ENCODE measurements around the gene ATP8B4. TPM values are rescaled to one million over a fixed set of nuclear protein-coding genes. Genes with fewer than 3 reads are reported as not detected.
"Not testable (repeated sequence)": the region's sequence is repeated elsewhere in the genome, so short reads cannot be mapped to it uniquely, and the experiment has no call there.

ATP8B4 gene
- total RNA-seq, 1 experiment from 2014 or later: not detected

DNA sequence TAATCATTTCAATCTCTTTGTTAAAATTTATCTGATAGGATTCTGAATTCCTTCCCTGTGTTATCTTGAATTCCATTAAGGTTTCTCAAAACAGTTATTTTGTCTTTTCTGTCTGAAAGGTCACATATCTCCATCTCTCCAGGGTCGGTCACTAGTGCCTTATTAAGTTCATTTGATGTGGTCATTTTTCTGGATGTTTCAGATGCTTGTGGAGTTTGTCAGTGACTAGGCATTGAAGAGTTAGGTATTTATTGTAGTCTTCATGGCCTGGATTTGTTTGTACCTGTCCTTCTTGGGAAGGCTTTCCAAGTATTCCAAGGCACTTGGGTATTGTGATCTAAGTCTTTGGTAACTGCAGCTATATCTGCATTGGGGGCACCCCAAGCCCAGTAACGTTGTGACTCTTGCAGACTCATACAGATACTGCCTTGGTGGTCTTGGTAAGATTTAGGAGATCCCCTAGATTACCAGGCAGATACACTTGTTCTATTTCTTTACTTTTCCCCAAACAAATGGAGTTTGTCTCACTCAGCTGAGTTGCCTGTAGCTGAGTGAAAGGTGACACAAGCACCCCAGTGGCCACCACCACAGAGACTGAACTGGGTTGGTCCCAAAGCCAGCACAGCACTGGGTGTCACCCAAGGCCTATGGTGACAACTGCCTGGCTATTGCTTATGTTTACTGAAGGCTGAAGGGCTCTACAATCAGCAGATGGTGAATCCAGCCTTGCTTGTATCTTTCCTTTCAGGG is 44.1 kb upstream of the ATP8B4 start:
- intact Hi-C loops (cut with micrococcal nuclease; ENCODE audit: unreplicated experiment): no loop called here
- no peaks in the 10 kb centered on the region for H3K36me3 ChIP-seq (ENCODE audit: control insufficient read depth, insufficient read depth, low read length)
- ATAC-seq (no peak), DNase-seq (ENCODE audit: low read depth, low spot score) (no peak)
- no peak overlapping the region for H3K4me3 ChIP-seq (ENCODE audit: low read depth in 2 of 2, low read length in 2 of 2)
- BruUV-seq (replicated peaks): no TSS peak
- POLR2A ChIA-PET: no interaction called here
- H3K27me3 ChIP-seq (ENCODE audit: control insufficient read depth, insufficient read depth, low read length): no peaks in the 10 kb centered on the region
- H3K4me1 ChIP-seq (ENCODE audit: control insufficient read depth, insufficient read depth, low read length): no peaks in the 10 kb centered on the region
- CTCF ChIA-PET: no interaction called here
- in situ Hi-C loops (cut with HindIII; ENCODE audit: low pct_unique_long_range_greater_than_20kb, low sequenced_read_pairs): no loop called here
- H3K9me3 ChIP-seq (ENCODE audit: control insufficient read depth, insufficient read depth, low read depth, low read length): no peaks in the 10 kb centered on the region
- H3K27ac ChIP-seq (ENCODE audit: low read length): no peak overlapping the region
- TF ChIP-seq, protein P1, sequence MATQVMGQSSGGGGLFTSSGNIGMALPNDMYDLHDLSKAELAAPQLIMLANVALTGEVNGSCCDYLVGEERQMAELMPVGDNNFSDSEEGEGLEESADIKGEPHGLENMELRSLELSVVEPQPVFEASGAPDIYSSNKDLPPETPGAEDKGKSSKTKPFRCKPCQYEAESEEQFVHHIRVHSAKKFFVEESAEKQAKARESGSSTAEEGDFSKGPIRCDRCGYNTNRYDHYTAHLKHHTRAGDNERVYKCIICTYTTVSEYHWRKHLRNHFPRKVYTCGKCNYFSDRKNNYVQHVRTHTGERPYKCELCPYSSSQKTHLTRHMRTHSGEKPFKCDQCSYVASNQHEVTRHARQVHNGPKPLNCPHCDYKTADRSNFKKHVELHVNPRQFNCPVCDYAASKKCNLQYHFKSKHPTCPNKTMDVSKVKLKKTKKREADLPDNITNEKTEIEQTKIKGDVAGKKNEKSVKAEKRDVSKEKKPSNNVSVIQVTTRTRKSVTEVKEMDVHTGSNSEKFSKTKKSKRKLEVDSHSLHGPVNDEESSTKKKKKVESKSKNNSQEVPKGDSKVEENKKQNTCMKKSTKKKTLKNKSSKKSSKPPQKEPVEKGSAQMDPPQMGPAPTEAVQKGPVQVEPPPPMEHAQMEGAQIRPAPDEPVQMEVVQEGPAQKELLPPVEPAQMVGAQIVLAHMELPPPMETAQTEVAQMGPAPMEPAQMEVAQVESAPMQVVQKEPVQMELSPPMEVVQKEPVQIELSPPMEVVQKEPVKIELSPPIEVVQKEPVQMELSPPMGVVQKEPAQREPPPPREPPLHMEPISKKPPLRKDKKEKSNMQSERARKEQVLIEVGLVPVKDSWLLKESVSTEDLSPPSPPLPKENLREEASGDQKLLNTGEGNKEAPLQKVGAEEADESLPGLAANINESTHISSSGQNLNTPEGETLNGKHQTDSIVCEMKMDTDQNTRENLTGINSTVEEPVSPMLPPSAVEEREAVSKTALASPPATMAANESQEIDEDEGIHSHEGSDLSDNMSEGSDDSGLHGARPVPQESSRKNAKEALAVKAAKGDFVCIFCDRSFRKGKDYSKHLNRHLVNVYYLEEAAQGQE (IDR thresholded peaks at IDR 0.05; ENCODE audit: insufficient read depth in 1 of 2, low read depth in 2 of 2, low read length in 1 of 2): no peak
- TF ChIP-seq TCF7L2 (IDR thresholded peaks at IDR 0.05; ENCODE audit: low read depth, low read length): peak; percentile 42; the same call in 1 of the 2 replicates

DNA sequence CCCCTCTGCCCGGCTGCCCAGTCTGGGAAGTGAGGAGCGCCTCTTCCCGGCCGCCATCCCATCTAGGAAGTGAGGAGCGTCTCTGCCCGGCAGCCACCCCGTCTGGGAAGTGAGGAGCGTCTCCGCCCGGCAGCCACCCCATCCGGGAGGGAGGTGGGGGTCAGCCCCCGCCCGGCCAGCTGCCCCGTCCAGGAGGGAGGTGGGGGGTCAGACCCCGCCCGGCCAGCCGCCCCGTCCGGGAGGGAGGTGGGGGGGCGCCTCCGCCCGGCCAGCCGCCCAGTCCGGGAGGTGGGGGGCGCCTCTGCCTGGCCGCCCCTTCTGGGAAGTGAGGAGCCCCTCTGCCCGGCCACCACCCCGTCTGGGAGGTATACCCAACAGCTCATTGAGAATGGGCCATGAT is 39.2 kb upstream of the ATP8B4 start:
- H3K9me3 ChIP-seq (ENCODE audit: control insufficient read depth, insufficient read depth, low read depth, low read length); ATAC-seq; in situ Hi-C loops (cut with HindIII; ENCODE audit: low pct_unique_long_range_greater_than_20kb, low sequenced_read_pairs); H3K27ac ChIP-seq (ENCODE audit: low read length); BruUV-seq (replicated peaks); H3K36me3 ChIP-seq (ENCODE audit: control insufficient read depth, insufficient read depth, low read length); DNase-seq (ENCODE audit: low read depth, low spot score); intact Hi-C loops (cut with micrococcal nuclease; ENCODE audit: unreplicated experiment); CTCF ChIA-PET; H3K27me3 ChIP-seq (ENCODE audit: control insufficient read depth, insufficient read depth, low read length); H3K4me3 ChIP-seq (ENCODE audit: low read depth in 2 of 2, low read length in 2 of 2); H3K4me1 ChIP-seq (ENCODE audit: control insufficient read depth, insufficient read depth, low read length); POLR2A ChIA-PET: not testable (repeated sequence)

GRCh38 chr15:50151476-50151875 is 32.4 kb upstream of the ATP8B4 start:
- no TSS peak for BruUV-seq (replicated peaks)
- Histone ChIP-seq H3K9me3 (ENCODE audit: control insufficient read depth, insufficient read depth, low read depth, low read length) (0 out of 2 replicates have a peak, but pooled peaks cover 2% of the 10 kb centered on the region), H3K27ac (ENCODE audit: low read length) (no peak overlapping the region), H3K4me1 (ENCODE audit: control insufficient read depth, insufficient read depth, low read length) (no peaks in the 10 kb centered on the region), H3K4me3 (ENCODE audit: low read depth in 2 of 2, low read length in 2 of 2) (no peak overlapping the region), H3K36me3 (ENCODE audit: control insufficient read depth, insufficient read depth, low read length) (no peaks in the 10 kb centered on the region), H3K27me3 (ENCODE audit: control insufficient read depth, insufficient read depth, low read length) (no peaks in the 10 kb centered on the region)
- ChIA-PET CTCF (interaction anchor here (0.5 to 1.8 kb wide), 3 partner anchors 111 to 165 kb away, joined by 3 to 8 read pairs (median 7); no protein-coding TSS in a partner anchor), POLR2A (no interaction called here)
- DNase-seq (ENCODE audit: low read depth, low spot score) (no peak), ATAC-seq (no peak)
- TF ChIP-seq, protein P2, sequence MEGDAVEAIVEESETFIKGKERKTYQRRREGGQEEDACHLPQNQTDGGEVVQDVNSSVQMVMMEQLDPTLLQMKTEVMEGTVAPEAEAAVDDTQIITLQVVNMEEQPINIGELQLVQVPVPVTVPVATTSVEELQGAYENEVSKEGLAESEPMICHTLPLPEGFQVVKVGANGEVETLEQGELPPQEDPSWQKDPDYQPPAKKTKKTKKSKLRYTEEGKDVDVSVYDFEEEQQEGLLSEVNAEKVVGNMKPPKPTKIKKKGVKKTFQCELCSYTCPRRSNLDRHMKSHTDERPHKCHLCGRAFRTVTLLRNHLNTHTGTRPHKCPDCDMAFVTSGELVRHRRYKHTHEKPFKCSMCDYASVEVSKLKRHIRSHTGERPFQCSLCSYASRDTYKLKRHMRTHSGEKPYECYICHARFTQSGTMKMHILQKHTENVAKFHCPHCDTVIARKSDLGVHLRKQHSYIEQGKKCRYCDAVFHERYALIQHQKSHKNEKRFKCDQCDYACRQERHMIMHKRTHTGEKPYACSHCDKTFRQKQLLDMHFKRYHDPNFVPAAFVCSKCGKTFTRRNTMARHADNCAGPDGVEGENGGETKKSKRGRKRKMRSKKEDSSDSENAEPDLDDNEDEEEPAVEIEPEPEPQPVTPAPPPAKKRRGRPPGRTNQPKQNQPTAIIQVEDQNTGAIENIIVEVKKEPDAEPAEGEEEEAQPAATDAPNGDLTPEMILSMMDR (IDR thresholded peaks at IDR 0.05): 0 out of 2 replicates have a peak, but pooled peaks have one; percentile 5
- TF ChIP-seq, protein P1 (IDR thresholded peaks at IDR 0.05; ENCODE audit: insufficient read depth in 1 of 2, low read depth in 2 of 2, low read length in 1 of 2): no peak
- TF ChIP-seq POLR2AphosphoS5 (IDR thresholded peaks at IDR 0.05; ENCODE audit: low read depth, low read length): no peak
- intact Hi-C loops (cut with micrococcal nuclease; ENCODE audit: unreplicated experiment) (no loop called here), in situ Hi-C loops (cut with HindIII; ENCODE audit: low pct_unique_long_range_greater_than_20kb, low sequenced_read_pairs) (no loop called here)

Data from Panc1 (cell line).